ENCODE measurements around the gene SYPL1.
A peak's percentile ranks its signal among the peaks of the same experiment; 100 is the strongest.

The SYPL1 gene

DNA sequence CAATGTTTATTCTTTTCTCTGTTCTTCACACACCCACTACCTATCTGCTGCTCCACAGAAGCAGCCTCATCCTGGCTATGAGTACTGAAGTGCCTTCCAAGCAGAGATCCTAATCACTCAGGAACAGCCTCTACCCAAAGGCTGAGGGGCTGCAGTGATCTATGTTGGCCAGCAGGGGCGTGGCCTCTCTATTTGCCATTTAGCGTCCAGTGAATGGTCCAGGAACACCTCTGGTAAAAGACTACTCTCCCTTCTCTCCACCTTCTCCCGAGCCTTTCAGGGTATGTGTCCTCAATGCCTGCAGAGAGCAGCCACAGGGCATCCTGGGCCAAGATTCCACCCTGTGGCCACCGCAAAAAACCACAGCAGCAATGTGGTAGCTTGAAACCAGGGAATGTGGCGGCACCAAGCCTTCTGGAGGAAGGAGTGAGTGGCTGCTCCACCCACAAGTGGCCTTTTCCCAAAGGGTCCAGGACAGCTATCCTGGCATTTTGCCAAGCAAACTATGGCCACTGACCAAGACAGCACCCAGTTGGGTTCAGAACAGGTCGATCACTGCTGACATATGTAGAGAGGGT lies 70.9 kb downstream of the SYPL1 start:
- peaks cover 37% of the 10 kb centered on the region for H3K27me3 ChIP-seq
- TF ChIP-seq, protein P1, sequence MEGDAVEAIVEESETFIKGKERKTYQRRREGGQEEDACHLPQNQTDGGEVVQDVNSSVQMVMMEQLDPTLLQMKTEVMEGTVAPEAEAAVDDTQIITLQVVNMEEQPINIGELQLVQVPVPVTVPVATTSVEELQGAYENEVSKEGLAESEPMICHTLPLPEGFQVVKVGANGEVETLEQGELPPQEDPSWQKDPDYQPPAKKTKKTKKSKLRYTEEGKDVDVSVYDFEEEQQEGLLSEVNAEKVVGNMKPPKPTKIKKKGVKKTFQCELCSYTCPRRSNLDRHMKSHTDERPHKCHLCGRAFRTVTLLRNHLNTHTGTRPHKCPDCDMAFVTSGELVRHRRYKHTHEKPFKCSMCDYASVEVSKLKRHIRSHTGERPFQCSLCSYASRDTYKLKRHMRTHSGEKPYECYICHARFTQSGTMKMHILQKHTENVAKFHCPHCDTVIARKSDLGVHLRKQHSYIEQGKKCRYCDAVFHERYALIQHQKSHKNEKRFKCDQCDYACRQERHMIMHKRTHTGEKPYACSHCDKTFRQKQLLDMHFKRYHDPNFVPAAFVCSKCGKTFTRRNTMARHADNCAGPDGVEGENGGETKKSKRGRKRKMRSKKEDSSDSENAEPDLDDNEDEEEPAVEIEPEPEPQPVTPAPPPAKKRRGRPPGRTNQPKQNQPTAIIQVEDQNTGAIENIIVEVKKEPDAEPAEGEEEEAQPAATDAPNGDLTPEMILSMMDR (IDR thresholded peaks at IDR 0.05): peak; percentile 51
- no peaks in the 10 kb centered on the region for H3K9me3 ChIP-seq
- no peak overlapping the region for H3K4me3 ChIP-seq (ENCODE audit: low read depth in 1 of 2, low read length in 1 of 2)
- no peaks in the 10 kb centered on the region for H3K36me3 ChIP-seq
- H3K4me1 ChIP-seq (ENCODE audit: control insufficient read depth in 1 of 2, insufficient read depth in 1 of 2, low read depth in 1 of 2, low read length in 1 of 2): peaks cover 3% of the 10 kb centered on the region in 2 experiments
- H3K27ac ChIP-seq: no peak overlapping the region

Data from neutrophil (primary cell).